PC-3 (cell line): ENCODE results near the gene BRD8. TPM values are rescaled to one million over a fixed set of nuclear protein-coding genes. Genes with fewer than 3 reads are reported as not detected.
"Not testable (repeated sequence)": the region's sequence is repeated elsewhere in the genome, so short reads cannot be mapped to it uniquely, and the experiment has no call there.

Source experiments
- ATAC-seq: fragments of 200-7000 bp; cut with Tn5 transposase; 2 replicates; pipeline ENCODE4 v1.9.1; 2020; ENCODE audit warnings: mild to moderate bottlenecking, moderate library complexity
- BruUV-seq: library from RNA; stranded (reverse); fragments of 400-500 nt; replicated peaks from 2 replicates; lab custom pipeline; 2021; lab: Mats Ljungman, UMichigan
- CTCF ChIA-PET: fragments of 300-600 bp; sonication (Branson Sonifier 250); formaldehyde crosslinking; loops from one replicate; lab custom pipeline; 2022; ENCODE audit warnings: antibody characterized with exemption; lab: Charles Lee
- POLR2A ChIA-PET: fragments of 300-600 bp; sonication (Branson Sonifier 250); formaldehyde crosslinking; loops from one replicate; lab custom pipeline; 2022; ENCODE audit warnings: antibody characterized with exemption; ENCODE audit not compliant: unreplicated experiment; lab: Charles Lee
- DNase-seq: peaks from one replicate; pipeline ENCODE4 v3.0.0-alpha.2; 2015
- H2AFZ ChIP-seq: fragments of 300-600 bp; sonication (generic); 2 replicates; pipeline ENCODE4 v1.6.0; 2016; ENCODE audit warnings: antibody characterized with exemption, low read length
- H3F3A ChIP-seq: fragments of 300-600 bp; sonication (generic); one replicate; pipeline ENCODE4 v1.6.0; 2017; ENCODE audit warnings: antibody characterized with exemption, low read length, control low read depth, mild to moderate bottlenecking; ENCODE audit not compliant: unreplicated experiment
- H3K27ac ChIP-seq: fragments of 300-600 bp; sonication (generic); 2 replicates; pipeline ENCODE4 v1.5.1; 2016; ENCODE audit warnings: mild to moderate bottlenecking, low read length
- H3K27me3 ChIP-seq: fragments of 300-600 bp; sonication (generic); 2 replicates; pipeline ENCODE4 v1.6.1; 2016; ENCODE audit warnings: low read length, mixed read lengths
- H3K36me3 ChIP-seq: fragments of 300-600 bp; sonication (generic); 2 replicates; pipeline ENCODE4 v1.6.1; 2016; ENCODE audit warnings: low read depth, mixed run types, low read length, mixed read lengths
- H3K4me1 ChIP-seq: fragments of 300-600 bp; sonication (generic); 2 replicates; pipeline ENCODE4 v1.5.1; 2016; ENCODE audit warnings: low read length; ENCODE audit not compliant: insufficient read depth
- H3K4me2 ChIP-seq: fragments of 300-600 bp; sonication (generic); 2 replicates; pipeline ENCODE4 v1.6.0; 2016; ENCODE audit warnings: low read length
- H3K4me3 ChIP-seq: fragments of 300-600 bp; sonication (generic); 2 replicates; pipeline ENCODE4 v1.5.1; 2016; ENCODE audit warnings: mild to moderate bottlenecking, low read length, mixed read lengths
- H3K79me2 ChIP-seq: fragments of 300-600 bp; sonication (generic); 2 replicates; pipeline ENCODE4 v1.6.1; 2017; ENCODE audit warnings: low read length, mixed read lengths
- H3K9ac ChIP-seq: fragments of 300-600 bp; sonication (generic); 2 replicates; pipeline ENCODE4 v1.6.0; 2016; ENCODE audit warnings: mild to moderate bottlenecking, low read length
- H3K9me2 ChIP-seq: fragments of 300-600 bp; sonication (generic); replicated peaks from 2 replicates; pipeline ENCODE4 v1.6.1; 2016; ENCODE audit warnings: mixed run types, low read length, mixed read lengths
- H3K9me3 ChIP-seq: fragments of 300-600 bp; sonication (generic); 2 replicates; pipeline ENCODE4 v1.6.1; 2016; ENCODE audit warnings: low read length, mixed read lengths
- H4K20me1 ChIP-seq: fragments of 300-600 bp; sonication (generic); 2 replicates; pipeline ENCODE4 v1.6.1; 2016; ENCODE audit warnings: low read length, mixed read lengths
- EZH2 ChIP-seq: fragments of 300-600 bp; sonication (generic); IDR thresholded peaks from one replicate; pipeline ENCODE4 v1.6.1; 2017; ENCODE audit warnings: antibody characterized with exemption, mild to moderate bottlenecking, low read length; ENCODE audit not compliant: unreplicated experiment
- EZH2phosphoT487 ChIP-seq: fragments of 300-600 bp; sonication (generic); IDR thresholded peaks from 2 replicates; pipeline ENCODE4 v1.6.1; 2018; ENCODE audit warnings: mild to moderate bottlenecking, antibody characterized with exemption, low read length, borderline replicate concordance
- intact Hi-C: fragments of 100-400 bp; cut with micrococcal nuclease; formaldehyde crosslinking; loops from 2 replicates; pipeline ENCODE4 v1.9.0; 2023
- total RNA-seq: library from RNA; depleted of rRNA; stranded (reverse); fragments of >200 nt; gene quantifications from 2 replicates; pipeline ENCODE4 v1.2.3, GENCODE V29; 2014
- TF ChIP-seq, protein P1 (sequence below): fragments of 300-600 bp; sonication (generic); conservative IDR thresholded peaks from 2 replicates; pipeline ENCODE4 v1.5.1; 2017; ENCODE audit warnings: antibody characterized with exemption, low read depth, mild to moderate bottlenecking, low read length

BRD8 gene
- total RNA-seq, 1 experiment from 2014 or later = 35.6 TPM

DNA sequence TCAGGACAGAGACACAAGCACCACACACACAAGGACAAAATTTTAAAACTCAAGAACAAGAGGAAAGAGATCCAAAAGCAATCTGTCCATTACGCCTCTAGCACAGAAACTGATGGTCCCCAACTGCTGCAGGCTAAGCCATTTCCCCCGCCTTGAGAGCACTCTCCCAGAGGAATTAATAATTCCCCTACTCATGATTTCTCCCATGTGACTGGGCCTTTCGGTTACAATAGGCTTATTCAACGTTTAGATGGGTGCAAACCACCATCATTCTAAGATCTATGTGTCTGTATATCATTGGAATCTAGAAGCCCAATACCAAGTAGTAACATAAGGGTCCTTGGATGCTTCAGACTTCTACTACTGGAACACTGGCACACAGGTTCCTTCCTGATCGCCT, 18.8 kb downstream of the BRD8 start:
- no peak overlapping the region for H3K27ac ChIP-seq
- H3K4me1 ChIP-seq = no peaks in the 10 kb centered on the region
- no peak overlapping the region for H3K9ac ChIP-seq
- no peaks in the 10 kb centered on the region for H4K20me1 ChIP-seq
- H3K9me2 ChIP-seq = no peaks in the 10 kb centered on the region
- no peaks in the 10 kb centered on the region for H3F3A ChIP-seq
- H3K9me3 ChIP-seq = no peaks in the 10 kb centered on the region
- intact Hi-C loops = no loop called here
- ChIA-PET POLR2A (no interaction called here), CTCF (no interaction called here)
- no peaks in the 10 kb centered on the region for H3K27me3 ChIP-seq
- H3K4me3 ChIP-seq = no peak overlapping the region
- TF ChIP-seq, protein P1, sequence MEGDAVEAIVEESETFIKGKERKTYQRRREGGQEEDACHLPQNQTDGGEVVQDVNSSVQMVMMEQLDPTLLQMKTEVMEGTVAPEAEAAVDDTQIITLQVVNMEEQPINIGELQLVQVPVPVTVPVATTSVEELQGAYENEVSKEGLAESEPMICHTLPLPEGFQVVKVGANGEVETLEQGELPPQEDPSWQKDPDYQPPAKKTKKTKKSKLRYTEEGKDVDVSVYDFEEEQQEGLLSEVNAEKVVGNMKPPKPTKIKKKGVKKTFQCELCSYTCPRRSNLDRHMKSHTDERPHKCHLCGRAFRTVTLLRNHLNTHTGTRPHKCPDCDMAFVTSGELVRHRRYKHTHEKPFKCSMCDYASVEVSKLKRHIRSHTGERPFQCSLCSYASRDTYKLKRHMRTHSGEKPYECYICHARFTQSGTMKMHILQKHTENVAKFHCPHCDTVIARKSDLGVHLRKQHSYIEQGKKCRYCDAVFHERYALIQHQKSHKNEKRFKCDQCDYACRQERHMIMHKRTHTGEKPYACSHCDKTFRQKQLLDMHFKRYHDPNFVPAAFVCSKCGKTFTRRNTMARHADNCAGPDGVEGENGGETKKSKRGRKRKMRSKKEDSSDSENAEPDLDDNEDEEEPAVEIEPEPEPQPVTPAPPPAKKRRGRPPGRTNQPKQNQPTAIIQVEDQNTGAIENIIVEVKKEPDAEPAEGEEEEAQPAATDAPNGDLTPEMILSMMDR = no peak
- TF ChIP-seq EZH2phosphoT487 (no peak), EZH2 (no peak)
- BruUV-seq = no TSS peak
- ATAC-seq (no peak), DNase-seq (no peak)
- H3K36me3 ChIP-seq = peaks cover 43% of the 10 kb centered on the region
- no peak overlapping the region for H3K4me2 ChIP-seq
- no peak overlapping the region for H2AFZ ChIP-seq
- H3K79me2 ChIP-seq = no peaks in the 10 kb centered on the region

DNA sequence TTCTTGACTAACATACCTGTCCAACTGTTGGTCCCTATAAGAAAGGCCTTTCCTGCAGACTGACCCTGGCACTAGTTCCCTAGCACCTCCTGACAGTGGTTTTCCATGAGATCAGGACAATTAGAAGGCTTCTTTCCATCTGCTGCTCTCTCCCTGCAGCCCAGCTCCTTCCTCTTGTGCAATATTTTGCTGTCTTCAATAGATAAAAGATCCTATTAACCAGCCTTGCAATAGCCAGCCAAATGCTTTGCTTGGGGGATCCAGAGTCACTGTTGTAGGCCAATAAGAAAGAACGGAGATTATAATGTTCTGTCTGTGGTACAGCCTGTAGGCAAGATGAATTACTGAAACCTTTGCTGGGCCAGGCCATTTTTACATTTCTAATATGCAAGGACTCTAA, 20.8 kb downstream of the BRD8 start:
- Histone ChIP-seq H3K4me1 (no peaks in the 10 kb centered on the region), H3K27ac (no peak overlapping the region), H3K9ac (no peak overlapping the region), H3K36me3 (peaks cover 27% of the 10 kb centered on the region), H3K27me3 (no peaks in the 10 kb centered on the region), H3K4me3 (no peak overlapping the region), H3K9me3 (no peaks in the 10 kb centered on the region), H3K9me2 (no peaks in the 10 kb centered on the region), H3K79me2 (no peaks in the 10 kb centered on the region), H3F3A (no peaks in the 10 kb centered on the region), H3K4me2 (no peak overlapping the region), H2AFZ (no peak overlapping the region), H4K20me1 (no peaks in the 10 kb centered on the region)
- DNase-seq (no peak), ATAC-seq (no peak)
- BruUV-seq = no TSS peak
- TF ChIP-seq EZH2phosphoT487 = no peak
- no peak for TF ChIP-seq EZH2
- TF ChIP-seq, protein P1 = no peak
- intact Hi-C loops = no loop called here
- ChIA-PET CTCF (no interaction called here), POLR2A (no interaction called here)

DNA sequence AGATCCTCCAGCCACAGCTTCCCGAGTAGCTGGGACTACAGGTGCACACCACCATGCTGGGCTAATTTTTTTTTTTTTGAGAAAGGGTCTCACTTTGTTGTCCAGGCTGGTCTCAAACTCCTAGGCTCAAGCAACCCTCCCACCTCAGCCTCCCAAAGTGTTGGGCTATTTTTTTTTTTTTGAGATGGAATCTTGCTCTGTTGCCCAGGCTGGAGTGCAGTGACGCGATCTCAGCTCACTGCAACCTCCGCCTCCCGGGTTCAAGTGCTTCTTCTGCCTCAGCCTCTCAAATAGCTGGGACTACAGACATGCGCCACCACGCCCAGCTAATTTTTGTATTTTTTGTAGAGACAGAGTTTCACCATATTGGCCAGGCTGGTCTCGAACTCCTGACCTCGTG, 22.5 kb downstream of the BRD8 start:
- H3K9me2 ChIP-seq, H3K27me3 ChIP-seq, H3K9ac ChIP-seq, H3K27ac ChIP-seq, DNase-seq, H3K79me2 ChIP-seq, H4K20me1 ChIP-seq, BruUV-seq, H3K4me3 ChIP-seq, H3K9me3 ChIP-seq, CTCF ChIA-PET, H3F3A ChIP-seq, H3K4me1 ChIP-seq, H3K4me2 ChIP-seq, H2AFZ ChIP-seq, ATAC-seq, intact Hi-C loops, POLR2A ChIA-PET: not testable (repeated sequence)
- H3K36me3 ChIP-seq = peaks cover 21% of the 10 kb centered on the region
